ENCODE results near the gene LACC1.

The LACC1 gene

GRCh38 chr13:43894438-43894837 lies 14.7 kb downstream of the LACC1 start:
- peak; percentile 48 for DNase-seq

- no peak for DNase-seq
These were observed 16.2 kb downstream of the LACC1 start for GRCh38 chr13:43895940-43896339.

- peak; percentile 89 for DNase-seq
These were observed 25.8 kb downstream of the LACC1 start for GRCh38 chr13:43905435-43906031.

GRCh38 chr13:43908156-43909126 lies 28.7 kb downstream of the LACC1 start:
- DNase-seq = peak; percentile 71

GRCh38 chr13:43910856-43911255 lies 31.2 kb downstream of the LACC1 start:
- DNase-seq = no peak

GRCh38 chr13:43911278-43911677 lies 31.6 kb downstream of the LACC1 start:
- DNase-seq = no peak

- no peak for DNase-seq
These were observed 32.2 kb downstream of the LACC1 start for GRCh38 chr13:43911871-43912270.

- DNase-seq = no peak
These were observed 35.7 kb downstream of the LACC1 start for GRCh38 chr13:43915451-43915850.

GRCh38 chr13:43916828-43917227 lies 37.1 kb downstream of the LACC1 start:
- DNase-seq = no peak

GRCh38 chr13:43918636-43919035 lies 38.9 kb downstream of the LACC1 start:
- DNase-seq = no peak

GRCh38 chr13:43920965-43921674 lies 41.4 kb downstream of the LACC1 start:
- no peak for DNase-seq

GRCh38 chr13:43924549-43925245 lies 45.0 kb downstream of the LACC1 start:
- no peak for DNase-seq

- no peak for DNase-seq
These were observed 50.2 kb downstream of the LACC1 start for GRCh38 chr13:43929947-43930346.

- no peak for DNase-seq
These were observed 53.7 kb downstream of the LACC1 start for GRCh38 chr13:43933378-43933777.

GRCh38 chr13:43934273-43934672 lies 54.6 kb downstream of the LACC1 start:
- DNase-seq = no peak

- DNase-seq = no peak
These were observed 56.2 kb downstream of the LACC1 start for GRCh38 chr13:43935878-43936277.

- DNase-seq = no peak
These were observed 56.9 kb downstream of the LACC1 start for GRCh38 chr13:43936647-43937046.

GRCh38 chr13:43937839-43938238 lies 58.1 kb downstream of the LACC1 start:
- DNase-seq = no peak

GRCh38 chr13:43938449-43938848 lies 58.7 kb downstream of the LACC1 start:
- no peak for DNase-seq

- DNase-seq = no peak
These were observed 59.4 kb downstream of the LACC1 start for GRCh38 chr13:43939086-43939485.

GRCh38 chr13:43942286-43942685 lies 62.6 kb downstream of the LACC1 start:
- DNase-seq = no peak
